ENCODE data around the gene FBN3. TPM values are rescaled to one million over a fixed set of nuclear protein-coding genes. Genes with fewer than 3 reads are reported as not detected.

Gene FBN3
- total RNA-seq, 1 experiment from 2014 or later: 0.10 TPM

DNA sequence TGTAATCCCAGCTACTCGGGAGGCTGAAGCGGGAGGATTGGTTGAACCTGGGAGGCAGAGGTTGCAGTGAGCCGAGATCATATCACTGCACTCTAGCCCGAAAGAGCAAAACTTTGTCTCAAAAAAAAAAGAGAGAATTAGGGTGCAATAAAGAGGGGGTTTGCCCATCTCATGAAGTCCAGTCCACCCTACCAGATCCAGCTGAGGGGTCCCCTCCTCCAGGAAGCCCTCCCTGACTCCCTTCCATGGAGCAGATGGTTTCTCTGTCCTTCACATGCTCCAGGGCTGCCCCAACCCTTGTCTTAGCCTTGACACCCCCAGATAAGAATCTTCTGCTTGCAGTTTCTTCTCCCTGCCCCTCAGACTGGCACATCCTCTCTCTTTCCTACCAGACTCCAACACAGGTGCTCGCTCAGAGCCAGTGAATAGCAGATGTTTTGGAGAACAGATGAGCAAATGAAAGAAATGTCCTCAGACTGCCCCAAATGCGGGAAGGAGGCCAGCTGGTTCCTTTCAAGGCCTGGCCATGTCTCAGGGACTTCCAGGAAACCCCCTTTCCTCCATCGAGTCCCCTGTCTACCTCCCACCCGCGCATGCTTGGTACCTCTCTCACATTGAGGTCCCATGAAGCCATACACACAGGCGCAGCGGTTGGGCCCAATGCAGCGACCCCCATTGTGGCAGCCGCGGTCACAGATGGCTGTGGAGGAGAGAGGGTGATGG is 5.0 kb downstream of the FBN3 start:
- ATAC-seq (no peak), DNase-seq (ENCODE audit: low read depth, low spot score) (no peak)
- no peak overlapping the region for H3K27ac ChIP-seq (ENCODE audit: low read length)
- intact Hi-C loops (cut with micrococcal nuclease; ENCODE audit: unreplicated experiment): no loop called here
- ChIA-PET CTCF (interaction anchor here (0.7 kb wide), 1 partner anchor 48 kb away, joined by 9 read pairs; no protein-coding TSS in a partner anchor), POLR2A (interaction anchor here (0.6 kb wide), 1 partner anchor 297 kb away, joined by 8 read pairs; no protein-coding TSS in a partner anchor)
- no peaks in the 10 kb centered on the region for H3K4me1 ChIP-seq (ENCODE audit: control insufficient read depth, insufficient read depth, low read length)
- in situ Hi-C loops (cut with HindIII; ENCODE audit: low pct_unique_long_range_greater_than_20kb, low sequenced_read_pairs): no loop called here
- no peaks in the 10 kb centered on the region for H3K27me3 ChIP-seq (ENCODE audit: control insufficient read depth, insufficient read depth, low read length)
- H3K36me3 ChIP-seq (ENCODE audit: control insufficient read depth, insufficient read depth, low read length): no peaks in the 10 kb centered on the region
- TF ChIP-seq, protein P1, sequence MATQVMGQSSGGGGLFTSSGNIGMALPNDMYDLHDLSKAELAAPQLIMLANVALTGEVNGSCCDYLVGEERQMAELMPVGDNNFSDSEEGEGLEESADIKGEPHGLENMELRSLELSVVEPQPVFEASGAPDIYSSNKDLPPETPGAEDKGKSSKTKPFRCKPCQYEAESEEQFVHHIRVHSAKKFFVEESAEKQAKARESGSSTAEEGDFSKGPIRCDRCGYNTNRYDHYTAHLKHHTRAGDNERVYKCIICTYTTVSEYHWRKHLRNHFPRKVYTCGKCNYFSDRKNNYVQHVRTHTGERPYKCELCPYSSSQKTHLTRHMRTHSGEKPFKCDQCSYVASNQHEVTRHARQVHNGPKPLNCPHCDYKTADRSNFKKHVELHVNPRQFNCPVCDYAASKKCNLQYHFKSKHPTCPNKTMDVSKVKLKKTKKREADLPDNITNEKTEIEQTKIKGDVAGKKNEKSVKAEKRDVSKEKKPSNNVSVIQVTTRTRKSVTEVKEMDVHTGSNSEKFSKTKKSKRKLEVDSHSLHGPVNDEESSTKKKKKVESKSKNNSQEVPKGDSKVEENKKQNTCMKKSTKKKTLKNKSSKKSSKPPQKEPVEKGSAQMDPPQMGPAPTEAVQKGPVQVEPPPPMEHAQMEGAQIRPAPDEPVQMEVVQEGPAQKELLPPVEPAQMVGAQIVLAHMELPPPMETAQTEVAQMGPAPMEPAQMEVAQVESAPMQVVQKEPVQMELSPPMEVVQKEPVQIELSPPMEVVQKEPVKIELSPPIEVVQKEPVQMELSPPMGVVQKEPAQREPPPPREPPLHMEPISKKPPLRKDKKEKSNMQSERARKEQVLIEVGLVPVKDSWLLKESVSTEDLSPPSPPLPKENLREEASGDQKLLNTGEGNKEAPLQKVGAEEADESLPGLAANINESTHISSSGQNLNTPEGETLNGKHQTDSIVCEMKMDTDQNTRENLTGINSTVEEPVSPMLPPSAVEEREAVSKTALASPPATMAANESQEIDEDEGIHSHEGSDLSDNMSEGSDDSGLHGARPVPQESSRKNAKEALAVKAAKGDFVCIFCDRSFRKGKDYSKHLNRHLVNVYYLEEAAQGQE (IDR thresholded peaks at IDR 0.05; ENCODE audit: insufficient read depth in 1 of 2, low read depth in 2 of 2, low read length in 1 of 2): no peak
- TF ChIP-seq SIN3A (IDR thresholded peaks at IDR 0.05; ENCODE audit: borderline replicate concordance, insufficient read depth, low read depth, low read length): no peak
- H3K4me3 ChIP-seq (ENCODE audit: low read depth in 2 of 2, low read length in 2 of 2): no peak overlapping the region
- no TSS peak for BruUV-seq (replicated peaks)
- no peaks in the 10 kb centered on the region for H3K9me3 ChIP-seq (ENCODE audit: control insufficient read depth, insufficient read depth, low read depth, low read length)

DNA sequence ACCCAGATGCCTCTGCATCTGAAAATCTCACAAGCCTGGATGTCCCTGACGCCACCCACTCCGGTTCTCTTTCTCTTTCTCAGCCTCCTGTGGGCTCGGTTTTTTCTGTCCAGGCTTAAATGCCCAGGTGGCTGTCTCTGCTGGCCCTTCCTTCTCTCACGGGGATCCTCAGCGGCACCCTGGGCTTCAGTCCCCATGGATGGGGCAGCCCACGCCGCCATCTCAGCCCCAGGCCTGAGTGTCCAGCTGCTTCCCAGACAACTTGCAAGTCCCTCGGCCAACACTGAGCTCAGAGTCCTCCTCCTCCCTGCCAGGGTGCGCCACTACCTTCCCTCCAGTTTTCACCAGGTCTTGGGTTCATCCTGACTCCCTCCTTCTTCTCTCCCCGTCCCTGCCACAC is 6.4 kb downstream of the FBN3 start:
- TF ChIP-seq SIN3A (IDR thresholded peaks at IDR 0.05; ENCODE audit: borderline replicate concordance, insufficient read depth, low read depth, low read length) (no peak), TCF7L2 (IDR thresholded peaks at IDR 0.05; ENCODE audit: low read depth, low read length) (no peak), POLR2AphosphoS5 (IDR thresholded peaks at IDR 0.05; ENCODE audit: low read depth, low read length) (no peak)
- TF ChIP-seq, protein P2, sequence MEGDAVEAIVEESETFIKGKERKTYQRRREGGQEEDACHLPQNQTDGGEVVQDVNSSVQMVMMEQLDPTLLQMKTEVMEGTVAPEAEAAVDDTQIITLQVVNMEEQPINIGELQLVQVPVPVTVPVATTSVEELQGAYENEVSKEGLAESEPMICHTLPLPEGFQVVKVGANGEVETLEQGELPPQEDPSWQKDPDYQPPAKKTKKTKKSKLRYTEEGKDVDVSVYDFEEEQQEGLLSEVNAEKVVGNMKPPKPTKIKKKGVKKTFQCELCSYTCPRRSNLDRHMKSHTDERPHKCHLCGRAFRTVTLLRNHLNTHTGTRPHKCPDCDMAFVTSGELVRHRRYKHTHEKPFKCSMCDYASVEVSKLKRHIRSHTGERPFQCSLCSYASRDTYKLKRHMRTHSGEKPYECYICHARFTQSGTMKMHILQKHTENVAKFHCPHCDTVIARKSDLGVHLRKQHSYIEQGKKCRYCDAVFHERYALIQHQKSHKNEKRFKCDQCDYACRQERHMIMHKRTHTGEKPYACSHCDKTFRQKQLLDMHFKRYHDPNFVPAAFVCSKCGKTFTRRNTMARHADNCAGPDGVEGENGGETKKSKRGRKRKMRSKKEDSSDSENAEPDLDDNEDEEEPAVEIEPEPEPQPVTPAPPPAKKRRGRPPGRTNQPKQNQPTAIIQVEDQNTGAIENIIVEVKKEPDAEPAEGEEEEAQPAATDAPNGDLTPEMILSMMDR (IDR thresholded peaks at IDR 0.05): no peak
- TF ChIP-seq, protein P1 (IDR thresholded peaks at IDR 0.05; ENCODE audit: insufficient read depth in 1 of 2, low read depth in 2 of 2, low read length in 1 of 2): no peak
- intact Hi-C loops (cut with micrococcal nuclease; ENCODE audit: unreplicated experiment) (no loop called here), in situ Hi-C loops (cut with HindIII; ENCODE audit: low pct_unique_long_range_greater_than_20kb, low sequenced_read_pairs) (no loop called here)
- ChIA-PET CTCF (no interaction called here), POLR2A (no interaction called here)
- H3K4me1 ChIP-seq (ENCODE audit: control insufficient read depth, insufficient read depth, low read length): no peaks in the 10 kb centered on the region
- no peaks in the 10 kb centered on the region for H3K36me3 ChIP-seq (ENCODE audit: control insufficient read depth, insufficient read depth, low read length)
- DNase-seq (ENCODE audit: low read depth, low spot score) (no peak), ATAC-seq (no peak)
- no peaks in the 10 kb centered on the region for H3K9me3 ChIP-seq (ENCODE audit: control insufficient read depth, insufficient read depth, low read depth, low read length)
- BruUV-seq (replicated peaks): no TSS peak
- no peak overlapping the region for H3K4me3 ChIP-seq (ENCODE audit: low read depth in 2 of 2, low read length in 2 of 2)
- no peaks in the 10 kb centered on the region for H3K27me3 ChIP-seq (ENCODE audit: control insufficient read depth, insufficient read depth, low read length)
- H3K27ac ChIP-seq (ENCODE audit: low read length): no peak overlapping the region

All from Panc1 (cell line).